Measurements from ENCODE around the gene REEP2. TPM values are rescaled to one million over a fixed set of nuclear protein-coding genes. Genes with fewer than 3 reads are reported as not detected.
A peak's percentile ranks its signal among the peaks of the same experiment; 100 is the strongest.
"Not testable (repeated sequence)": the region's sequence is repeated elsewhere in the genome, so short reads cannot be mapped to it uniquely, and the experiment has no call there.

REEP2 gene
- total RNA-seq, 1 donor from 2014 or later = 5.2 TPM

DNA sequence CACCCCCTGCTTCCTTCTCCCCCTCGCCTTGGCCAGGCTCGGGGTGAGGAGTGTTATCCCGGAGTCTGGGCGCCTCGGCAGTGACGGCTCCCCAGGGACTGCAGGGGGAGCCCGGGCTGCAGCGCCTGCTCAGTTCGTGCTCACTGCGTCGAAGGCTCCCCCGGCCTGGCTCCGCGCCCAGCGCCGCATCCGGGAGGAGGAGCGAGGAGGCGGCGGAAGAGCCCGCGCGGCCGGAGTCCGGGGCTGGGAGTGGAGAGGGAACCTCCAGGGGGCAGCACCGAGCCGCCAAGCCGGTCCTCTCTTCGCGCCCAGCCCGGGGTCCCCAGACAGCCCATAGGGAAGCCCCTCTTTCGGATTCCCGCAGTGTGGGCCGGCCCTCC, 25.1 kb downstream of the REEP2 start:
- intact Hi-C loops (cut with DNase I) = loop anchor here (1.0 kb wide), 2 partner anchors 39 to 79 kb away; partner anchors contain the start of gene ETF1
- DNase-seq (ENCODE audit: missing footprints) (peak; percentile 98), ATAC-seq (peak; percentile 83)

- DNase-seq (ENCODE audit: missing footprints) (peak; percentile 97), ATAC-seq (peak; percentile 92)
- intact Hi-C loops (cut with DNase I) = loop anchor here (1.0 kb wide), 3 partner anchors 28 to 79 kb away; partner anchors contain the start of gene ETF1
These were observed 25.8 kb downstream of the REEP2 start for GRCh38 chr5:138464388-138465260.

DNA sequence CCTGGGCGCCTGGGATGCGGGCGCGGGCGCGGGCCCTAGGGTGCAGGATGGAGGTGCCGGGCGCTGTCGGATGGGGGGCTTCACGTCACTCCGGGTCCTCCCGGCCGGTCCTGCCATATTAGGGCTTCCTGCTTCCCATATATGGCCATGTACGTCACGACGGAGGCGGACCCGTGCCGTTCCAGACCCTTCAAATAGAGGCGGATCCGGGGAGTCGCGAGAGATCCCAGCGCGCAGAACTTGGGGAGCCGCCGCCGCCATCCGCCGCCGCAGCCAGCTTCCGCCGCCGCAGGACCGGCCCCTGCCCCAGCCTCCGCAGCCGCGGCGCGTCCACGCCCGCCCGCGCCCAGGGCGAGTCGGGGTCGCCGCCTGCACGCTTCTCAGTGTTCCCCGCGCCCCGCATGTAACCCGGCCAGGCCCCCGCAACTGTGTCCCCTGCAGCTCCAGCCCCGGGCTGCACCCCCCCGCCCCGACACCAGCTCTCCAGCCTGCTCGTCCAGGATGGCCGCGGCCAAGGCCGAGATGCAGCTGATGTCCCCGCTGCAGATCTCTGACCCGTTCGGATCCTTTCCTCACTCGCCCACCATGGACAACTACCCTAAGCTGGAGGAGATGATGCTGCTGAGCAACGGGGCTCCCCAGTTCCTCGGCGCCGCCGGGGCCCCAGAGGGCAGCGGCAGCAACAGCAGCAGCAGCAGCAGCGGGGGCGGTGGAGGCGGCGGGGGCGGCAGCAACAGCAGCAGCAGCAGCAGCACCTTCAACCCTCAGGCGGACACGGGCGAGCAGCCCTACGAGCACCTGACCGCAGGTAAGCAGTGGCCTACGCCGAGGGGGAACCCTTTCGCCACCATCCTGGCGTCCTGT, 26.6 kb downstream of the REEP2 start, which contains the start of gene EGR1:
TSS of gene EGR1 (plus strand) at position 219 of the 864 bp plus-strand sequence. CDS start at position 502, 283 bp downstream.
- intact Hi-C loops (cut with DNase I) = loop anchor here (1.0 kb wide), 1 partner anchor 27 kb away; no protein-coding TSS in a partner anchor
- DNase-seq (ENCODE audit: missing footprints) (peak; percentile 97), ATAC-seq (peak; percentile 71)

DNA sequence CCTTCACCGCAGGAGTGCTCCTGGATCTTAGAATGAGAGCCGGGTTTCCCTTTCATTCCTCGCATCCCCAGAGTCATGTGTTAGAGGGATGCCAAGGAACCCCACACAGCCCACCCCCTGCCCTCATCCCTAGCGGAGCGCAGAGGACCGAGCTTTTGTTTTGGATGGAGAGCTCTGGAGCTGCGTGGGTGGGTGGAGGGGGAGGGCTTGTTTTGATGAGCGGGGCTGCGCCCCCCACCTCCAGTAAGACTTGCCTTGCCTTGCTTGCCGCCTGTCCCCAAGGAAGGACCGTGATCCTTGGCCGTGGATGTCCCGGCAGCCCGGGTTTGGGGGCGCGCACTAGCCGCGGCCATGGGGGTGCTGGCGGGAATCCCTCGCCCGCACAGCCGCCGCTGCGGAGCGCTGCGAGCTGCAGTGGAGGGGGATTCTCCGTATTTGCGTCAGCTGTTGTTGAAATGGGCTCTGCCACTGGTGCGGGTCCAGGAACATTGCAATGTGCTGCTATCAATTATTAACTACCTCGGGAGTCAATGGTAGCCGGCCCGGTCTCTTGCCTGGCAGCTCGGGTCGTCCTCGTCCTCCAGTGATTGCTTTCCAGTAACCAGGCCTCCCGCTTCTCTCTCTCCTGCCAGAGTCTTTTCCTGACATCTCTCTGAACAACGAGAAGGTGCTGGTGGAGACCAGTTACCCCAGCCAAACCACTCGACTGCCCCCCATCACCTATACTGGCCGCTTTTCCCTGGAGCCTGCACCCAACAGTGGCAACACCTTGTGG, 27.5 kb downstream of the REEP2 start:
- ATAC-seq (no peak), DNase-seq (ENCODE audit: missing footprints) (no peak)
- intact Hi-C loops (cut with DNase I) = no loop called here

- DNase-seq (ENCODE audit: missing footprints) = no peak
These were observed 28.2 kb downstream of the REEP2 start for GRCh38 chr5:138466900-138467710.

GRCh38 chr5:138467711-138468132, 28.9 kb downstream of the REEP2 start:
- DNase-seq (ENCODE audit: missing footprints) = no peak
- no peak for ATAC-seq
- intact Hi-C loops (cut with DNase I) = no loop called here

More at GRCh38 chr5:138466900-138467710, 28.2 kb downstream of the REEP2 start:
- intact Hi-C loops (cut with DNase I) = no loop called here
- ATAC-seq = no peak

DNA sequence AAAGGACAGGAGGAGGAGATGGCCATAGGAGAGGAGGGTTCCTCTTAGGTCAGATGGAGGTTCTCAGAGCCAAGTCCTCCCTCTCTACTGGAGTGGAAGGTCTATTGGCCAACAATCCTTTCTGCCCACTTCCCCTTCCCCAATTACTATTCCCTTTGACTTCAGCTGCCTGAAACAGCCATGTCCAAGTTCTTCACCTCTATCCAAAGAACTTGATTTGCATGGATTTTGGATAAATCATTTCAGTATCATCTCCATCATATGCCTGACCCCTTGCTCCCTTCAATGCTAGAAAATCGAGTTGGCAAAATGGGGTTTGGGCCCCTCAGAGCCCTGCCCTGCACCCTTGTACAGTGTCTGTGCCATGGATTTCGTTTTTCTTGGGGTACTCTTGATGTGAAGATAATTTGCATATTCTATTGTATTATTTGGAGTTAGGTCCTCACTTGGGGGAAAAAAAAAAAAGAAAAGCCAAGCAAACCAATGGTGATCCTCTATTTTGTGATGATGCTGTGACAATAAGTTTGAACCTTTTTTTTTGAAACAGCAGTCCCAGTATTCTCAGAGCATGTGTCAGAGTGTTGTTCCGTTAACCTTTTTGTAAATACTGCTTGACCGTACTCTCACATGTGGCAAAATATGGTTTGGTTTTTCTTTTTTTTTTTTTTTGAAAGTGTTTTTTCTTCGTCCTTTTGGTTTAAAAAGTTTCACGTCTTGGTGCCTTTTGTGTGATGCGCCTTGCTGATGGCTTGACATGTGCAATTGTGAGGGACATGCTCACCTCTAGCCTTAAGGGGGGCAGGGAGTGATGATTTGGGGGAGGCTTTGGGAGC, 29.5 kb downstream of the REEP2 start:
- DNase-seq (ENCODE audit: missing footprints) = no peak
- intact Hi-C loops (cut with DNase I) = no loop called here
- no peak for ATAC-seq

- ATAC-seq (no peak), DNase-seq (ENCODE audit: missing footprints) (no peak)
- intact Hi-C loops (cut with DNase I) = no loop called here
These were observed 30.2 kb downstream of the REEP2 start for GRCh38 chr5:138468966-138469539.

- ATAC-seq (no peak), DNase-seq (ENCODE audit: missing footprints) (no peak)
- intact Hi-C loops (cut with DNase I) = no loop called here
These were observed 30.9 kb downstream of the REEP2 start for GRCh38 chr5:138469540-138470321.

- DNase-seq (ENCODE audit: missing footprints) (no peak), ATAC-seq (no peak)
These were observed 31.6 kb downstream of the REEP2 start for GRCh38 chr5:138470322-138471051.

GRCh38 chr5:138471052-138471361, 32.1 kb downstream of the REEP2 start:
- no peak for DNase-seq (ENCODE audit: missing footprints)
- no peak for ATAC-seq
- intact Hi-C loops (cut with DNase I) = no loop called here

More at GRCh38 chr5:138470322-138471051, 31.6 kb downstream of the REEP2 start:
- intact Hi-C loops (cut with DNase I) = no loop called here

DNA sequence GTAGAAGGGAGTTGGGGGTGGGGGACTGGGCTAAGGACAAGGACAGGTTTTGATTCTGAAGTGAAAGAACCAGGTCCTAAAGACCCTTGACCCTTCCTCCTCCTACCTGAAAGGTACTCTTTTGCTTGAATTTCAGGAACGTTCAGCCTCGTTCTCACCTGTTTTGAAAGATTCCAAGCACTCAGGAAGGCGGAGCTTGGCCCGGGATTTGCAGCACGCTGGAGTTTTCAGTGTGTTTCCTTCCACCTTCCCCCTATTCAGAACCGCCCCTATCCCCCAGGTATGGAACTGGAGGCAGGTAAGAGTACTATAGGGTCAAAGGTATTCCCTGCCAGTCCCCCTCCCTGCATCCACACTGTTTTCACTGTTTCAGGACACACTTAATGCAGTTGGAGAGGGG, 33.5 kb downstream of the REEP2 start:
- ATAC-seq = no peak
- intact Hi-C loops (cut with DNase I) = no loop called here
- DNase-seq (ENCODE audit: missing footprints) = no peak

- ATAC-seq; DNase-seq (ENCODE audit: missing footprints); intact Hi-C loops (cut with DNase I): not testable (repeated sequence)
These were observed 34.3 kb downstream of the REEP2 start for GRCh38 chr5:138473151-138473550.

- ATAC-seq = no peak
These were observed 38.1 kb downstream of the REEP2 start for GRCh38 chr5:138476918-138477317.

GRCh38 chr5:138482638-138483037, 43.8 kb downstream of the REEP2 start:
- DNase-seq (ENCODE audit: missing footprints) = no peak
- no peak for ATAC-seq
- intact Hi-C loops (cut with DNase I) = no loop called here

More at GRCh38 chr5:138476918-138477317, 38.1 kb downstream of the REEP2 start:
- intact Hi-C loops (cut with DNase I) = no loop called here
- DNase-seq (ENCODE audit: missing footprints) = no peak
